GM23248 (cell line): ENCODE results near the gene HMG20B.

Experiments used
- EZH2 ChIP-seq: fragments of 200-600 bp; sonication (generic); IDR thresholded peaks from 2 replicates; pipeline ENCODE4 v1.6.1; 2018; ENCODE audit warnings: antibody characterized with exemption, mild to moderate bottlenecking; ENCODE audit not compliant: insufficient read depth, poor library complexity, severe bottlenecking
- EZH2phosphoT487 ChIP-seq: fragments of 200-600 bp; sonication (generic); IDR thresholded peaks from 2 replicates; pipeline ENCODE4 v1.6.1; 2018; ENCODE audit warnings: antibody characterized with exemption, moderate library complexity, mild to moderate bottlenecking, low read depth; ENCODE audit not compliant: insufficient read depth

- TF ChIP-seq EZH2 (no peak), EZH2phosphoT487 (no peak)
Measured at GRCh38 chr19:3609779-3610719, 37.3 kb downstream of the HMG20B start.
